Measurements from ENCODE around the gene MCAT.
"Not testable (repeated sequence)": the region's sequence is repeated elsewhere in the genome, so short reads cannot be mapped to it uniquely, and the experiment has no call there.

Gene MCAT

GRCh38 chr22:43157874-43158546, 14.8 kb upstream of the MCAT start:
- DNase-seq (ENCODE audit: extremely low spot score, insufficient read length, low read depth) (no peak), FAIRE-seq (no peak)

- DNase-seq (ENCODE audit: extremely low spot score, insufficient read length, low read depth), result no peak
- FAIRE-seq, result no peak
These were observed 13.2 kb upstream of the MCAT start for GRCh38 chr22:43156413-43156812.

- DNase-seq (ENCODE audit: extremely low spot score, insufficient read length, low read depth), result no peak
- FAIRE-seq, result no peak
These were observed 12.6 kb upstream of the MCAT start for GRCh38 chr22:43155789-43156188.

GRCh38 chr22:43154887-43155536, 11.8 kb upstream of the MCAT start:
- DNase-seq (ENCODE audit: extremely low spot score, insufficient read length, low read depth) (no peak), FAIRE-seq (no peak)

- DNase-seq (ENCODE audit: extremely low spot score, insufficient read length, low read depth) (no peak), FAIRE-seq (no peak)
These were observed 10.7 kb upstream of the MCAT start for GRCh38 chr22:43153899-43154298.

- no peak for DNase-seq (ENCODE audit: extremely low spot score, insufficient read length, low read depth)
- FAIRE-seq, result peak; percentile 33
These were observed 9.3 kb upstream of the MCAT start for GRCh38 chr22:43152357-43153071.

GRCh38 chr22:43152003-43152356, 8.8 kb upstream of the MCAT start:
- FAIRE-seq, result no peak
- no peak for DNase-seq (ENCODE audit: extremely low spot score, insufficient read length, low read depth)

GRCh38 chr22:43151251-43152002, 8.2 kb upstream of the MCAT start, which contains the start of gene TSPO:
TSPO (plus strand) TSS chr22:43151559; CDS start chr22:43159239, 7,680 bp downstream.
- FAIRE-seq, result no peak

GRCh38 chr22:43150731-43151206, 7.6 kb upstream of the MCAT start:
- no peak for FAIRE-seq
- no peak for DNase-seq (ENCODE audit: extremely low spot score, insufficient read length, low read depth)

More at GRCh38 chr22:43151251-43152002, 8.2 kb upstream of the MCAT start, which contains the start of gene TSPO:
- DNase-seq (ENCODE audit: extremely low spot score, insufficient read length, low read depth), result no peak

- DNase-seq (ENCODE audit: extremely low spot score, insufficient read length, low read depth), result no peak
- peak; percentile 21 for FAIRE-seq
These were observed 5.4 kb upstream of the MCAT start for GRCh38 chr22:43148581-43148980.

GRCh38 chr22:43147821-43148220, 4.6 kb upstream of the MCAT start:
- FAIRE-seq (peak; percentile 84), DNase-seq (ENCODE audit: extremely low spot score, insufficient read length, low read depth) (no peak)

- not testable (repeated sequence) for FAIRE-seq; DNase-seq (ENCODE audit: extremely low spot score, insufficient read length, low read depth)
These were observed 3.1 kb upstream of the MCAT start for GRCh38 chr22:43146332-43146731.

- not testable (repeated sequence) for FAIRE-seq; DNase-seq (ENCODE audit: extremely low spot score, insufficient read length, low read depth)
These were observed 2.2 kb upstream of the MCAT start for GRCh38 chr22:43145371-43145770.

GRCh38 chr22:43144949-43145348, 1.8 kb upstream of the MCAT start:
- DNase-seq (ENCODE audit: extremely low spot score, insufficient read length, low read depth), result no peak
- FAIRE-seq, result no peak

GRCh38 chr22:43136801-43137200, 6.4 kb downstream of the MCAT start:
- no peak for FAIRE-seq
- no peak for DNase-seq (ENCODE audit: extremely low spot score, insufficient read length, low read depth)

GRCh38 chr22:43136255-43136654, 6.9 kb downstream of the MCAT start:
- FAIRE-seq (peak; percentile 77), DNase-seq (ENCODE audit: extremely low spot score, insufficient read length, low read depth) (no peak)

- DNase-seq (ENCODE audit: extremely low spot score, insufficient read length, low read depth), result no peak
- FAIRE-seq, result no peak
These were observed 7.6 kb downstream of the MCAT start for GRCh38 chr22:43135565-43135964.

GRCh38 chr22:43134553-43134952, 8.6 kb downstream of the MCAT start:
- no peak for FAIRE-seq

GRCh38 chr22:43133401-43133800, 9.8 kb downstream of the MCAT start:
- FAIRE-seq (no peak), DNase-seq (ENCODE audit: extremely low spot score, insufficient read length, low read depth) (no peak)

More at GRCh38 chr22:43134553-43134952, 8.6 kb downstream of the MCAT start:
- DNase-seq (ENCODE audit: extremely low spot score, insufficient read length, low read depth), result no peak
